Transverse colon (tissue), 3 donors: ENCODE data around the gene SLC24A2.

Experiments
- EP300 ChIP-seq: sonication (generic); formaldehyde crosslinking; IDR thresholded peaks from one replicate; pipeline ENCODE4 v1.6.1; 2017; ENCODE audit warnings: antibody characterized with exemption, low read depth
- TF ChIP-seq, protein P1 (sequence below), 5 experiments: fragments of 200-600 bp in 3 of 5; fragments of 450-650 bp in 2 of 5; sonication (generic) in 3 of 5; IDR thresholded peaks; 1 replicate in 2 of 5; 2 replicates in 3 of 5; pipeline ENCODE4 v1.5.1; 2016 to 2017; ENCODE audit warnings: antibody characterized with exemption in 5 of 5, inconsistent platforms in 3 of 5, mild to moderate bottlenecking in 2 of 5, moderate library complexity in 1 of 5

DNA sequence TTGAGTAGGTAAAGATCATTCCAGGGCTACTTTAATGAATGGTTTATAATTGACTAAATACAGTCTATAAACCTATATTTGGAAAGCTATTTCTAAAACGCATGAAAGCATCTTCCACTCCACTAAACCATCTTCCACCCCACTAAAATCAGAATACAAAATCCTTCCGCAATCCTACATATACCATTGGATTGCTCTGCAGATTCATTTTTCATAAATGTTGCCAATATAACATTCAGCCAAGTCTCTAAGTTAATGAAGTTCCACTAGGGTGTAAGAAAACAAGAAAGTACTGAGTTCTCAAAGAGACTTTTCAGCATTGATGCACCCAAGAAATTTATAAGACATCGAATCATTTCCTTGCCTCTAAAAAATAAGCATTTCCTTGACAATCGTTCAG lies 4.7 kb downstream of the SLC24A2 start:
- TF ChIP-seq, protein P1, sequence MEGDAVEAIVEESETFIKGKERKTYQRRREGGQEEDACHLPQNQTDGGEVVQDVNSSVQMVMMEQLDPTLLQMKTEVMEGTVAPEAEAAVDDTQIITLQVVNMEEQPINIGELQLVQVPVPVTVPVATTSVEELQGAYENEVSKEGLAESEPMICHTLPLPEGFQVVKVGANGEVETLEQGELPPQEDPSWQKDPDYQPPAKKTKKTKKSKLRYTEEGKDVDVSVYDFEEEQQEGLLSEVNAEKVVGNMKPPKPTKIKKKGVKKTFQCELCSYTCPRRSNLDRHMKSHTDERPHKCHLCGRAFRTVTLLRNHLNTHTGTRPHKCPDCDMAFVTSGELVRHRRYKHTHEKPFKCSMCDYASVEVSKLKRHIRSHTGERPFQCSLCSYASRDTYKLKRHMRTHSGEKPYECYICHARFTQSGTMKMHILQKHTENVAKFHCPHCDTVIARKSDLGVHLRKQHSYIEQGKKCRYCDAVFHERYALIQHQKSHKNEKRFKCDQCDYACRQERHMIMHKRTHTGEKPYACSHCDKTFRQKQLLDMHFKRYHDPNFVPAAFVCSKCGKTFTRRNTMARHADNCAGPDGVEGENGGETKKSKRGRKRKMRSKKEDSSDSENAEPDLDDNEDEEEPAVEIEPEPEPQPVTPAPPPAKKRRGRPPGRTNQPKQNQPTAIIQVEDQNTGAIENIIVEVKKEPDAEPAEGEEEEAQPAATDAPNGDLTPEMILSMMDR (IDR thresholded peaks at IDR 0.05) = no peak
- no peak for TF ChIP-seq EP300
